NB4 (cell line): ENCODE data around the gene SH2D1A.
"Not testable (repeated sequence)": the region's sequence is repeated elsewhere in the genome, so short reads cannot be mapped to it uniquely, and the experiment has no call there.

Experiments used
- DNase-seq: peaks from one replicate; pipeline ENCODE4 v3.0.0; 2010; ENCODE audit warnings: low read depth
- H3K4me3 ChIP-seq: one replicate; pipeline ENCODE4 v1.5.1; 2011; ENCODE audit warnings: mild to moderate bottlenecking, low read depth, low read length, moderate library complexity
- CTCF ChIP-seq: IDR thresholded peaks from one replicate; pipeline ENCODE4 v1.5.1; 2012; ENCODE audit warnings: low read depth, low read length
- MAX ChIP-seq: IDR thresholded peaks from 2 replicates; pipeline ENCODE4 v1.6.1; 2011; ENCODE audit warnings: low read depth, low read length
- MYC ChIP-seq: IDR thresholded peaks from 2 replicates; pipeline ENCODE4 v1.6.1; 2011; ENCODE audit warnings: low read depth, low read length
- POLR2A ChIP-seq: IDR thresholded peaks from 2 replicates; pipeline ENCODE4 v1.6.1; 2011; ENCODE audit warnings: mild to moderate bottlenecking; ENCODE audit not compliant: insufficient read length; ENCODE audit errors: extremely low read depth

The SH2D1A gene

GRCh38 chrX:124332481-124333424, 13.6 kb upstream of the SH2D1A start, which contains the start of gene TEX13D:
TSS of gene TEX13D (plus strand) at chrX:124332660. CDS start at chrX:124332918, 258 bp downstream.
- no peak within 1 kb of the TSS for H3K4me3 ChIP-seq
- no peak for DNase-seq
- TF ChIP-seq CTCF (no peak), MAX (no peak), POLR2A (no peak), MYC (no peak)

- peak; percentile 42 for DNase-seq
- TF ChIP-seq CTCF, result no peak
- TF ChIP-seq MYC, result no peak
- no peak for TF ChIP-seq MAX
- TF ChIP-seq POLR2A, result no peak
- H3K4me3 ChIP-seq, result no peak overlapping the region
These were observed 12.5 kb upstream of the SH2D1A start for GRCh38 chrX:124333862-124334261.

- H3K4me3 ChIP-seq, result not testable (repeated sequence)
- peak; percentile 59 for DNase-seq
These were observed 11.8 kb upstream of the SH2D1A start for GRCh38 chrX:124334555-124334954.

- H3K4me3 ChIP-seq, result no peak overlapping the region
- TF ChIP-seq MYC (no peak), MAX (no peak), POLR2A (no peak), CTCF (no peak)
- DNase-seq, result peak; percentile 11
These were observed 10.8 kb upstream of the SH2D1A start for GRCh38 chrX:124335598-124335997.

GRCh38 chrX:124337916-124338315, 8.4 kb upstream of the SH2D1A start:
- no peak overlapping the region for H3K4me3 ChIP-seq
- TF ChIP-seq POLR2A, result no peak
- no peak for TF ChIP-seq MYC
- TF ChIP-seq CTCF, result no peak
- no peak for TF ChIP-seq MAX
- DNase-seq, result no peak

GRCh38 chrX:124338733-124339514, 7.4 kb upstream of the SH2D1A start:
- H3K4me3 ChIP-seq, result no peak overlapping the region
- no peak for DNase-seq
- no peak for TF ChIP-seq MYC
- TF ChIP-seq MAX, result no peak
- TF ChIP-seq POLR2A, result no peak
- no peak for TF ChIP-seq CTCF
